ENCODE data around the gene BNC2.

GRCh38 chr9:16367605-16368231 is 502.8 kb downstream of the BNC2 start:
- TF ChIP-seq CTCF (IDR thresholded peaks at IDR 0.05) (no peak), POLR2A (IDR thresholded peaks at IDR 0.05) (no peak)
